Spleen (tissue), 11 donors: ENCODE results near the gene PTPN14. TPM values are rescaled to one million over a fixed set of nuclear protein-coding genes. Genes with fewer than 3 reads are reported as not detected.

Experiments used
- DNase-seq: peaks from one replicate; pipeline ENCODE4 v3.0.0-alpha.2; 2020
- H3K27ac ChIP-seq, 8 donors: fragments of 200-600 bp; sonication (generic) in 7 of 8; 1 replicate in 4 of 8; 2 replicates in 4 of 8; pipeline versions ENCODE4 v1.5.0 to v1.8.0; 2016 to 2021; ENCODE audit warnings: inconsistent platforms in 4 of 8, mild to moderate bottlenecking in 4 of 8, moderate library complexity in 1 of 8
- H3K27me3 ChIP-seq, 7 donors: fragments of 200-600 bp; sonication (generic) in 6 of 7; replicated peaks in 1 of 7; 1 replicate in 4 of 7; 2 replicates in 3 of 7; pipeline versions ENCODE4 v1.5.0 to v1.8.0; 2016 to 2021; ENCODE audit warnings: inconsistent platforms in 3 of 7, mild to moderate bottlenecking in 1 of 7
- H3K36me3 ChIP-seq, 6 donors: fragments of 200-600 bp; sonication (generic) in 5 of 6; 1 replicate in 4 of 6; 2 replicates in 2 of 6; pipeline versions ENCODE4 v1.5.0 to v1.8.0; 2016 to 2021; ENCODE audit warnings: inconsistent platforms in 2 of 6
- H3K4me1 ChIP-seq, 6 donors: fragments of 200-600 bp; sonication (generic) in 5 of 6; 1 replicate in 3 of 6; 2 replicates in 3 of 6; pipeline versions ENCODE4 v1.5.0 to v1.8.0; 2016 to 2021; ENCODE audit warnings: inconsistent platforms in 3 of 6
- H3K4me3 ChIP-seq, 8 donors: fragments of 200-600 bp; sonication (generic) in 7 of 8; 1 replicate in 4 of 8; 2 replicates in 4 of 8; pipeline versions ENCODE4 v1.5.0 to v1.8.0; 2016 to 2021; ENCODE audit warnings: inconsistent platforms in 4 of 8, mild to moderate bottlenecking in 4 of 8, moderate library complexity in 2 of 8
- H3K9me3 ChIP-seq, 8 donors: fragments of 200-600 bp; sonication (generic) in 7 of 8; 1 replicate in 4 of 8; 2 replicates in 4 of 8; pipeline versions ENCODE4 v1.5.0 to v1.8.0; 2016 to 2021; ENCODE audit warnings: inconsistent platforms in 4 of 8
- POLR2A ChIP-seq, 3 donors: fragments of 450-650 bp; IDR thresholded peaks; one replicate each; pipeline ENCODE4 v1.5.1; 2017; ENCODE audit warnings: antibody characterized with exemption in 3 of 3, mild to moderate bottlenecking in 1 of 3
- POLR2AphosphoS5 ChIP-seq, 3 donors: sonication (generic); formaldehyde crosslinking; IDR thresholded peaks; one replicate each; pipeline ENCODE4 v1.5.1; 2017; ENCODE audit warnings: antibody characterized with exemption in 3 of 3
- WGBS, 5 donors: extraction: QIAGEN DNeasy Blood & Tissue Kit in 3 of 5; methylation state at CpG; one replicate each; pipeline versions ENCODE4 v1.1.5 to v1.1.7; 2013 to 2018; 5-methylcytosine and 5-hydroxymethylcytosine counted together
- intact Hi-C: fragments of 100-400 bp; cut with DNase I; formaldehyde crosslinking; loops from one replicate; pipeline ENCODE4 v1.15.0; 2023; ENCODE audit warnings: low total_unique reads
- polyA plus RNA-seq, 3 donors: library from polyadenylated mRNA; stranded (reverse); fragments of 200-250 nt; gene quantifications; one replicate each; pipeline ENCODE4 v1.2.1, GENCODE V29; 2013
- total RNA-seq, 7 donors: library from RNA; depleted of rRNA in 3 of 7; stranded (reverse); fragments of >200 nt in 3 of 7; fragmentation: NEBNext Ultra II Directional in 4 of 7; extraction: Animal tissue kit (Norgen Biotek cat#: 25700) in 4 of 7; gene quantifications; one replicate each; pipeline versions ENCODE4 v1.1.0 to v1.2.1, GENCODE V29; 2016 to 2021
- TF ChIP-seq, protein P1 (sequence below), 11 experiments: fragments of 200-600 bp in 7 of 11; fragments of 450-650 bp in 4 of 11; sonication (generic) in 4 of 11; IDR thresholded peaks in 8 of 11; conservative IDR thresholded peaks in 3 of 11; 1 replicate in 7 of 11; 2 replicates in 4 of 11; pipeline versions ENCODE4 v1.4.0 to v1.8.0; 2016 to 2021; ENCODE audit warnings: antibody characterized with exemption in 11 of 11, inconsistent platforms in 4 of 11, mild to moderate bottlenecking in 1 of 11
- donor health status: healthy with polysubstance abuse.
- donor health status: DM: no; HTN: no; CAD: no; lungs with moderate emphysema.
- donor health status: DM: no; HTN: no; CAD: no.
- donor health status: Bipolar disorder and iron deficiency.
- donor health status: healthy.
- donor health status: DM: no; HTN: no; CAD: no.
- donor health status: DM: yes; HTN: yes; CAD: no.

PTPN14 gene
- total and polyA plus RNA-seq, 10 donors = 0.83 to 28.5 (median 16.8) TPM

DNA sequence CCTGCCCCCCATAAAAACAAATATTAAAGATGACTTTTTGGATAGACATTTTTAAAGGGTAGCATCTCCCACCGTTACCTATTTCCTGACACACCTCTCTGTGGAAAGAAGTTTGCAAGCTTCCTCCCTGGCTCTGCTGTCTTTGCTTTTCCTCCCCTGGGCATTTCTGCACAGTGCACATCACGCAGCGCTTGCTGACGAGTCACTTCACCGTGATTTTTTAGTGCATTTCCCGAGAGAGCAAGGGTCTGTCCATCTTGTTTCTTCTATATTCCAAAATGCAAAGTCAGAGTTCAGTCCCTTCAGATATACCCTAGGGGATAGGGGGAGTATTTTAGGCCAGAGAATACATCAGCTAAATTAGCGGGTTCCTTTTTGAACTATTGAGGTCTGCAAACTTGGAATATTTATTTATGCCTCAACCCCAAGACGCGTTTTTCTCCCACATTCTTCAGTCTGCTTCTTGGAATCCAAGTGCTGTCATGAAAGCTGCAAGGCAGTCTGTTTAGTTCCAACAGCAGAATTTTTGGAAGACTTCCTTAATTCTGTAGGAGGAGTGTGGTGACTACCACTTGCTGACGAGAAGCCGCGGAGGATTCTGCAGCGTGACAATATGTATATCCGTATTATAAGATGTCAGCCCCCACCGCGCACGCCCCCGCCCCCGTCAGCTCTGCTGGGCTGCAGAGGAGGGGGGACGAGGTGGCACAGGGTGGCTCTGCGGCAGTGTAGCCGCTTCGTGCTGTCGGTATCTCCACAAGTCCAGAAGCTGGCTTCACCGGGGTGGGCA, 248.1 kb downstream of the PTPN14 start:
- peaks cover 0 to 23% (median 0%) of the 10 kb centered on the region in 6 donors for H3K4me1 ChIP-seq
- intact Hi-C loops = no loop called here
- no peak overlapping the region for H3K27ac ChIP-seq
- peak; percentile 57 for DNase-seq
- no peaks in the 10 kb centered on the region for H3K9me3 ChIP-seq
- no peak for TF ChIP-seq POLR2AphosphoS5 (IDR thresholded peaks at IDR 0.05)
- TF ChIP-seq, protein P1, sequence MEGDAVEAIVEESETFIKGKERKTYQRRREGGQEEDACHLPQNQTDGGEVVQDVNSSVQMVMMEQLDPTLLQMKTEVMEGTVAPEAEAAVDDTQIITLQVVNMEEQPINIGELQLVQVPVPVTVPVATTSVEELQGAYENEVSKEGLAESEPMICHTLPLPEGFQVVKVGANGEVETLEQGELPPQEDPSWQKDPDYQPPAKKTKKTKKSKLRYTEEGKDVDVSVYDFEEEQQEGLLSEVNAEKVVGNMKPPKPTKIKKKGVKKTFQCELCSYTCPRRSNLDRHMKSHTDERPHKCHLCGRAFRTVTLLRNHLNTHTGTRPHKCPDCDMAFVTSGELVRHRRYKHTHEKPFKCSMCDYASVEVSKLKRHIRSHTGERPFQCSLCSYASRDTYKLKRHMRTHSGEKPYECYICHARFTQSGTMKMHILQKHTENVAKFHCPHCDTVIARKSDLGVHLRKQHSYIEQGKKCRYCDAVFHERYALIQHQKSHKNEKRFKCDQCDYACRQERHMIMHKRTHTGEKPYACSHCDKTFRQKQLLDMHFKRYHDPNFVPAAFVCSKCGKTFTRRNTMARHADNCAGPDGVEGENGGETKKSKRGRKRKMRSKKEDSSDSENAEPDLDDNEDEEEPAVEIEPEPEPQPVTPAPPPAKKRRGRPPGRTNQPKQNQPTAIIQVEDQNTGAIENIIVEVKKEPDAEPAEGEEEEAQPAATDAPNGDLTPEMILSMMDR (IDR thresholded peaks at IDR 0.05 in 8 of 11, conservative IDR thresholded peaks at IDR 0.05 in 3 of 11) = no peak
- TF ChIP-seq POLR2A (IDR thresholded peaks at IDR 0.05) = no peak
- H3K36me3 ChIP-seq = peaks cover 0 to 10% (median 0%) of the 10 kb centered on the region in 6 donors
- H3K4me3 ChIP-seq = no peak overlapping the region
- H3K27me3 ChIP-seq = no peaks in the 10 kb centered on the region
- 64 to 77% (median 69%) methylated on average over 25 of the region's 25 CpGs for WGBS, 5 donors

- no peaks in the 10 kb centered on the region for H3K9me3 ChIP-seq
- intact Hi-C loops = no loop called here
- DNase-seq = no peak
- H3K4me1 ChIP-seq = peaks cover 0 to 26% (median 0%) of the 10 kb centered on the region in 6 donors
- H3K27ac ChIP-seq = no peak overlapping the region
- no peaks in the 10 kb centered on the region for H3K27me3 ChIP-seq
- TF ChIP-seq POLR2A (IDR thresholded peaks at IDR 0.05) (no peak), POLR2AphosphoS5 (IDR thresholded peaks at IDR 0.05) (no peak)
- TF ChIP-seq, protein P1 (IDR thresholded peaks at IDR 0.05 in 8 of 11, conservative IDR thresholded peaks at IDR 0.05 in 3 of 11) = no peak
- H3K36me3 ChIP-seq = peaks cover 0 to 10% (median 0%) of the 10 kb centered on the region in 6 donors
- no peak overlapping the region for H3K4me3 ChIP-seq
These were observed 249.9 kb downstream of the PTPN14 start for GRCh38 chr1:214301526-214301925.

- Histone ChIP-seq H3K27ac (no peak overlapping the region), H3K4me1 (peaks cover 0 to 30% (median 7%) of the 10 kb centered on the region in 6 donors), H3K36me3 (peaks cover 0 to 4% (median 0%) of the 10 kb centered on the region in 6 donors), H3K9me3 (no peaks in the 10 kb centered on the region), H3K4me3 (no peak overlapping the region), H3K27me3 (no peaks in the 10 kb centered on the region)
- DNase-seq = no peak
- intact Hi-C loops = no loop called here
- TF ChIP-seq, protein P1 (IDR thresholded peaks at IDR 0.05 in 8 of 11, conservative IDR thresholded peaks at IDR 0.05 in 3 of 11) = no peak
- TF ChIP-seq POLR2AphosphoS5 (IDR thresholded peaks at IDR 0.05) = no peak
- no peak for TF ChIP-seq POLR2A (IDR thresholded peaks at IDR 0.05)
- 92 to 97% (median 96%) methylated on average over 9 of the region's 9 CpGs for WGBS, 5 donors
These were observed 251.1 kb downstream of the PTPN14 start for GRCh38 chr1:214300149-214300780.

Other genes with a start within 250 kb of the PTPN14 start
- 10 to 100 TPM in 2 of 7 donors, 1 to 10 TPM in 5; 2.8 to 12.8 (median 6.5) TPM for gene CENPF, start 51.6 kb upstream of the PTPN14 start, total RNA-seq
- 1 to 10 TPM; 1.2 to 7.5 (median 1.3) TPM for gene CENPF, start 51.6 kb upstream of the PTPN14 start, polyA plus RNA-seq